GM12801 (cell line): Measurements from ENCODE around the gene PPFIA4.

Experiments
- CTCF ChIP-seq: IDR thresholded peaks from one replicate; pipeline ENCODE4 v1.5.1; 2011; ENCODE audit warnings: control low read depth; ENCODE audit not compliant: insufficient read length; ENCODE audit errors: extremely low read depth

The PPFIA4 gene

DNA sequence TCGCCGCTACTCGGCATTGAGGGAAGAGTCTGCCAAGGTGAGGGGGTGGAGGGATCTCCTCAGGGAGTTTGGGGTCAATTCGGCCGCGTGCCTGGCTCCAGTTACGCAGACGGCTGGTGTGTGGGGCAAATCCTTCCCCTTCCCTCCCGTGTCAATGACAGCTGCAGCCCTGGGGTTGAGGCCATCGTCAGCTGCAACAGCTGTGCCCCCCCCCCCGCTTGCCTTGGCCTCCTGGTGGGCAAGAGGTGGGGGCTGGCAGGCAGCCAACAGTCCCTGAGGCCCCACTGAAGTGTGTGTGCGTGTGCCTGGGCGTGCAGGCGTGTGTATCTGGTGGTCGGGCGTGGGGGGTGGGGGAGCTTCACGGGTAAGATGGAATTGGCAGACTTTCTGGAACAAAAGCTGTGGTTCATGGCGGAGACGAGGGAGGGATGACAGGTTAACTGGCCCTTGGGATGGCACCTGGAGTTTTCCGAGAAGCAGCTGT, 25.6 kb downstream of the PPFIA4 start:
- TF ChIP-seq CTCF: no peak

DNA sequence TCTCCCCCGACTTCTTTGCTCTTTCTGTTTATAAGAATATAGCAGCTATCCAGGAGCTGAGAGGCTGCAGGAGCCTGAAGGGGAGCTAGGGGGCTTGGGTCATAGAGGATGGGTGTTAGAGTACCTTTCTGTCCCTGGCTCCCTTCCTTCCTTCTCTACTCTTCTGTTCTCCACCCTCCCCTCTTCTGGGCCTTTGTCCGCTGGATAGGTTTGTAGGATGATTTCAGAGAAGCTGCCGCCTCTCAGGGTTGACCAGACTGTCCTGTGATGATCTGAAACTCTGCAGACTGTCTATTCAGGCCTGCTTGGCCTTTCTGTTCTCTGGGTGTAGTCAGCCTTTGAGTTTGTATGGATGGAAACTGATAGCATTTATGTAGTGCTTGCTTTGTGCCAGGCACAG, 26.3 kb downstream of the PPFIA4 start:
- TF ChIP-seq CTCF: no peak

GRCh38 chr1:203054184-203054583, 27.9 kb downstream of the PPFIA4 start:
- TF ChIP-seq CTCF: no peak

DNA sequence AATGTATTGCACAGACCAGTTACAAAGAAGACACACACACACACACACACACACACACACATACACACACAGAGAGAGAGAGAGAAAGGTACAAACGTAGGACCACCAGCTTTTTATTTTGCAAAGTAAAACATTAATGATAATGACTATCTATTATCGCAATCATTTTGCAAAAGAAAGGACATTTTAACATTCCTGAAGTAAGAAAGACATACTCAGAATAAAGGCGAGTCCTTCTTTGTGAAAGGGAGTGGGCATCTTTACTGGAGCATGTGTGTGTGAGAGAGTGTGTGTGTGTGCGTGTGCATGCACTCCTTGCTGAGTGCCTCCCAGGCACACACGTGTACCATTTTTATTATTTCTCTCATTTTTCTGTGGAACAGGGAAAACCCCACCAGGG, 28.4 kb downstream of the PPFIA4 start:
- no peak for TF ChIP-seq CTCF

DNA sequence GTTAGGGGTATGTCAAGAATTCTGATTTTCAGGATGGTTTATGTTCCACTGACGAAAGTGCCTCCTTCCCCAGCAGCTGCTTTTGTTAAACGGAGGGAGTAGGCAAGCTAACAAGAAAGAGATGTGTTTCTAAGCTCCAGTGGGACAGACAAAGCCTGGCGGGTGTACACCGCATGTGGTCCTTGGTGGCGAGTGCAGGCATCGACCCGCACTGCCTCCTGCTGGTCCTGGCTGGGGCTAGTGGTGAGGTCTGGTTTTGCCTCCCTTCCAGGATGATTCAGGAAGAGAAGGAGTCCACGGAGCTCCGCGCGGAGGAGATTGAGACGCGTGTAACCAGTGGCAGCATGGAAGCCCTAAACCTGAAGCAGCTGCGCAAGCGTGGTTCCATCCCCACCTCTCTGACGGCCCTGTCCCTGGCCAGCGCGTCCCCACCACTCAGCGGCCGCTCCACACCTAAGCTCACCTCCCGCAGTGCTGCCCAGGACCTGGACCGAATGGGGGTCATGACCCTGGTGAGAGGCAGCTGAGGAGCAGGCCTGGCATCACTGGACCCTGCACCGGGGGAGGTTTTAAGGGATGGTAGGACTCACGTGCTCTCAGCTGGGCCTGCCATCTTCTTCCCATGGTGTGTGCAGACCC, 29.0 kb downstream of the PPFIA4 start:
- no peak for TF ChIP-seq CTCF

DNA sequence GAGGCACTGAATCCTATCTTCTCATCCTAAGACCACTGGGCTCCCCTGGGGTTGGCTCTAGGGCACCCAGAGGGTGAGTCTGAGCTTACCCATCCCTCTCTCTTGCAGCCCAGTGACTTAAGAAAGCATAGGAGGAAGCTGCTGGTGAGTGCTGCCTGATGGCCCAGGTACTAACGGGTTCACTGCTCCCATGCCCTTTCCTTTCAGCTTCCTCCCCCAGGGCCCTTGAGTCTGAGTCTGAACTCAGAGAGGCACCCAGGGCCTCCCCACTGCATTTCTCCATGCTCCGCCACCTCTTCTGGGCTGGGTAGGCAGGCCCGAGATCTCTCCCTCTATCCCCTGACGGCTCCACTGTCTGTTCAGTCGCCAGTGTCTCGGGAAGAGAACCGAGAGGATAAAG, 29.7 kb downstream of the PPFIA4 start:
- TF ChIP-seq CTCF: no peak

DNA sequence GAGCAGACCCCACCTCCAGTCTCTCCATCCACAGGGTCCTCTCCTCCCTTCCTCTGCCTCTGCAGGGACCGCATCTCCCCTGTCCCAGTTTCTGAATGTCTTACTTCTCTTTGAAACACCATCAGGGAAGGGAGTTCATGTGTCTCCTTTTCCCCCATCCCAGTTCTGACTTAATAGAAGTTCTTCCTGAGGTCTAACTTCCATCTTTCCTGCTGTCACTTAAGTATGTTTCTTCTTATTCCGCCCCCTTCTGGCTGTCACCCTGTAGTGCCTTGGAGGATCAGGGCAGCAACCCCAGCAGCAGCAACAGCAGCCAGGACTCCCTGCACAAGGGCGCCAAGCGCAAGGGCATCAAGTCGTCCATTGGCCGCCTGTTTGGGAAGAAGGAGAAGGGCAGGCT, 30.2 kb downstream of the PPFIA4 start:
- no peak for TF ChIP-seq CTCF
